ENCODE data around the gene DDX4.
A peak's percentile ranks its signal among the peaks of the same experiment; 100 is the strongest.

The DDX4 gene

GRCh38 chr5:55829956-55830355, 92.1 kb downstream of the DDX4 start:
- peak; percentile 29 for DNase-seq

- DNase-seq = no peak
These were observed 94.6 kb downstream of the DDX4 start for GRCh38 chr5:55832446-55832845.

- no peak for DNase-seq
These were observed 98.3 kb downstream of the DDX4 start for GRCh38 chr5:55836191-55836590.

- DNase-seq = no peak
These were observed 104.1 kb downstream of the DDX4 start for GRCh38 chr5:55841976-55842375.

- DNase-seq = no peak
These were observed 110.0 kb downstream of the DDX4 start for GRCh38 chr5:55847837-55848236.

GRCh38 chr5:55848783-55849182, 110.9 kb downstream of the DDX4 start:
- no peak for DNase-seq

GRCh38 chr5:55850839-55851674, 113.2 kb downstream of the DDX4 start, which contains the start of gene IL31RA:
Gene IL31RA, plus strand, starts transcription at chr5:55851357. Its CDS starts 214 bp downstream, at chr5:55851571.
- DNase-seq = peak; percentile 59

GRCh38 chr5:55851675-55851979, 113.8 kb downstream of the DDX4 start:
- no peak for DNase-seq

GRCh38 chr5:55852503-55852902, 114.6 kb downstream of the DDX4 start:
- no peak for DNase-seq

- DNase-seq = peak; percentile 7
These were observed 115.3 kb downstream of the DDX4 start for GRCh38 chr5:55853041-55853670.

GRCh38 chr5:55853818-55854217, 116.0 kb downstream of the DDX4 start:
- DNase-seq = no peak

GRCh38 chr5:55855509-55855908, 117.6 kb downstream of the DDX4 start:
- DNase-seq = peak; percentile 56

- peak; percentile 73 for DNase-seq
These were observed 118.8 kb downstream of the DDX4 start for GRCh38 chr5:55856516-55857246.

- no peak for DNase-seq
These were observed 119.4 kb downstream of the DDX4 start for GRCh38 chr5:55857247-55857640.

GRCh38 chr5:55858104-55858503, 120.2 kb downstream of the DDX4 start:
- no peak for DNase-seq

- DNase-seq = no peak
These were observed 122.4 kb downstream of the DDX4 start for GRCh38 chr5:55860288-55860687.

GRCh38 chr5:55860709-55861108, 122.8 kb downstream of the DDX4 start:
- no peak for DNase-seq

- no peak for DNase-seq
These were observed 127.0 kb downstream of the DDX4 start for GRCh38 chr5:55864606-55865541.

GRCh38 chr5:55865831-55866230, 128.0 kb downstream of the DDX4 start:
- DNase-seq = no peak

GRCh38 chr5:55866485-55866884, 128.6 kb downstream of the DDX4 start:
- no peak for DNase-seq

Data from activated CD4-positive, alpha-beta T cell treated with anti-CD3 and anti-CD28 coated beads, Interleukin-10, Interleukin-2, amounts not matched to agents 100 ng/mL and 50 ng/mL, durations not matched to agents 16 hours and 8 hours (primary cell).